Measurements from ENCODE around the gene CHIA.

Gene CHIA

GRCh38 chr1:111253876-111254275 lies 36.8 kb upstream of the CHIA start:
- no peak overlapping the region for H3K27ac ChIP-seq
- no peak for TF ChIP-seq CTCF (conservative IDR thresholded peaks at IDR 0.05)

GRCh38 chr1:111256988-111257658 lies 33.5 kb upstream of the CHIA start:
- TF ChIP-seq CTCF (conservative IDR thresholded peaks at IDR 0.05): no peak
- no peak overlapping the region for H3K27ac ChIP-seq

- no peak overlapping the region for H3K27ac ChIP-seq
- TF ChIP-seq CTCF (conservative IDR thresholded peaks at IDR 0.05): no peak
Observed at GRCh38 chr1:111267801-111268508, 22.7 kb upstream of the CHIA start.

GRCh38 chr1:111269825-111270406 lies 20.7 kb upstream of the CHIA start:
- H3K27ac ChIP-seq: no peak overlapping the region
- no peak for TF ChIP-seq CTCF (conservative IDR thresholded peaks at IDR 0.05)

- TF ChIP-seq CTCF (conservative IDR thresholded peaks at IDR 0.05): no peak
- H3K27ac ChIP-seq: no peak overlapping the region
Observed at GRCh38 chr1:111270771-111271463, 19.7 kb upstream of the CHIA start.

GRCh38 chr1:111271464-111271801 lies 19.2 kb upstream of the CHIA start:
- no peak for TF ChIP-seq CTCF (conservative IDR thresholded peaks at IDR 0.05)
- H3K27ac ChIP-seq: no peak overlapping the region

GRCh38 chr1:111272081-111272480 lies 18.6 kb upstream of the CHIA start:
- TF ChIP-seq CTCF (conservative IDR thresholded peaks at IDR 0.05): no peak
- H3K27ac ChIP-seq: no peak overlapping the region

All from VCaP (cell line).